SU-DHL-6 (cell line): Measurements from ENCODE around the gene RHOV.

ENCODE experiments used
- H2AFZ ChIP-seq: fragments of 200-600 bp; sonication (generic); 2 replicates; pipeline ENCODE4 v1.6.1; 2014; ENCODE audit warnings: low read depth, mild to moderate bottlenecking, moderate library complexity, mixed read lengths, antibody characterized with exemption, low read length; ENCODE audit not compliant: severe bottlenecking
- H3F3A ChIP-seq: fragments of 200-600 bp; shearing (Covaris generic); 2 replicates; pipeline ENCODE4 v1.6.0; 2016; ENCODE audit warnings: antibody characterized with exemption, mild to moderate bottlenecking; ENCODE audit not compliant: insufficient read depth
- H3K27ac ChIP-seq: fragments of 200-600 bp; sonication (generic); 2 replicates; pipeline ENCODE4 v1.5.1; 2016; ENCODE audit warnings: low read depth, mild to moderate bottlenecking, low read length, moderate library complexity, mixed read lengths
- H3K27me3 ChIP-seq: fragments of 200-600 bp; sonication (generic), shearing (Covaris generic); 2 replicates; pipeline ENCODE4 v1.6.0; 2014; ENCODE audit warnings: mild to moderate bottlenecking, low read length
- H3K36me3 ChIP-seq: fragments of 200-600 bp; sonication (generic); 2 replicates; pipeline ENCODE4 v1.6.1; 2014; ENCODE audit warnings: mild to moderate bottlenecking, low read length, mixed read lengths
- H3K4me2 ChIP-seq: fragments of 300-600, 200-600 bp; shearing (Covaris generic), sonication (generic); 2 replicates; pipeline ENCODE4 v1.6.0; 2014; ENCODE audit warnings: low read length, low read depth, mild to moderate bottlenecking; ENCODE audit not compliant: poor library complexity, severe bottlenecking
- H3K4me3 ChIP-seq: fragments of 200-600 bp; sonication (generic); 2 replicates; pipeline ENCODE4 v1.5.1; 2014; ENCODE audit warnings: antibody characterized with exemption, low read length, mild to moderate bottlenecking, mixed read lengths; ENCODE audit not compliant: insufficient read depth, poor library complexity, severe bottlenecking
- H3K79me2 ChIP-seq: fragments of 200-600 bp; sonication (generic); 2 replicates; pipeline ENCODE4 v1.6.1; 2014; ENCODE audit warnings: mild to moderate bottlenecking, low read length, moderate library complexity; ENCODE audit not compliant: insufficient read depth
- H3K9ac ChIP-seq: fragments of 200-600 bp; sonication (generic); 2 replicates; pipeline ENCODE4 v1.7.0; 2014; ENCODE audit warnings: mild to moderate bottlenecking, low read length
- H3K9me2 ChIP-seq: fragments of 200-600 bp; sonication (generic); replicated peaks from 2 replicates; pipeline ENCODE4 v1.6.1; 2014; ENCODE audit warnings: low read length; ENCODE audit not compliant: insufficient read depth
- H3K9me3 ChIP-seq: fragments of 200-600 bp; sonication (generic); 2 replicates; pipeline ENCODE4 v1.6.1; 2014; ENCODE audit warnings: low read length, mixed read lengths; ENCODE audit not compliant: insufficient read depth
- H4K20me1 ChIP-seq: fragments of 200-600 bp; sonication (generic); 2 replicates; pipeline ENCODE4 v1.6.1; 2014; ENCODE audit warnings: low read depth, mild to moderate bottlenecking, antibody characterized with exemption, low read length, moderate library complexity, mixed read lengths
- EZH2phosphoT487 ChIP-seq: fragments of 200-600 bp; sonication (generic), shearing (Covaris generic); conservative IDR thresholded peaks from 2 replicates; pipeline ENCODE4 v1.6.1; 2018; ENCODE audit warnings: mild to moderate bottlenecking, antibody characterized with exemption, low read length, moderate library complexity, mixed read lengths
- TF ChIP-seq, protein P1 (sequence below): fragments of 200-600 bp; sonication (generic); IDR thresholded peaks from one replicate; pipeline ENCODE4 v1.5.1; 2017; ENCODE audit warnings: antibody characterized with exemption, mild to moderate bottlenecking, low read length, moderate library complexity; ENCODE audit not compliant: insufficient read depth, poor library complexity, severe bottlenecking

Gene RHOV

DNA sequence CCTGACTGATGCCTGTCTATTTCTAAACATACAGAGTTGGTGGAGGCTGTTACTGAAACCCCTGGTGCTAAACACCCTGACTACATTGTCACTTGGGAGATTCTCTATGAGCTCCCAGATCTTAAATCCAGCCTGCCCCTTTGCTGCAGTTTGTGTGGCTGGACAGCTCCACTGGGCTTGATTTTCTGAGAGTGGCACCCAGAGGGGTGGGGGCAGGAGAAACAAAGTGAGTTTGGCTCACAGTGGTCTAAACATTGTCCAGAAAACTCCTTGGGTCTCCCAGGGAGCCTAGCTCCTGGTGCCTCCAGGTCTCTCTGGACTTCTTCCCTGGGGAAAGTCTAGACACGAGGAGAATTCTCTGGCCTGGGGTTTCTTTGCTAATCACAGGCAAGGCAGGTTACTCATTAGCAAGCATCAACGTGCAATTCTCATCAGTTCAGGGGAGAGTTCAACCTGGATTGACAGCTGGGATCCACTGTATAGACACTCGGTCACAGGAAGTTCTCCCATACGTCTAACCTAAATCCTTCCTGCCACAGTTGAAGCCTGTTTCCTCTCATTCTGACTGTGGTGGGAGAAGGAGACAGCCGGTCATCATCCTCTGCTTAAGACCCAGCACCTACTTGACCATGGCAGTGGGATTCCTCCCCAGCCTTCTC lies 48.0 kb upstream of the RHOV start:
- Histone ChIP-seq H4K20me1 (no peaks in the 10 kb centered on the region), H3K27me3 (no peaks in the 10 kb centered on the region), H3K36me3 (no peaks in the 10 kb centered on the region), H3K9me3 (no peaks in the 10 kb centered on the region), H3K27ac (no peak overlapping the region), H3K79me2 (no peaks in the 10 kb centered on the region), H3K4me2 (no peak overlapping the region), H3F3A (no peaks in the 10 kb centered on the region), H3K4me3 (no peak overlapping the region), H3K9me2 (no peaks in the 10 kb centered on the region), H2AFZ (no peak overlapping the region), H3K9ac (no peak overlapping the region)
- TF ChIP-seq, protein P1, sequence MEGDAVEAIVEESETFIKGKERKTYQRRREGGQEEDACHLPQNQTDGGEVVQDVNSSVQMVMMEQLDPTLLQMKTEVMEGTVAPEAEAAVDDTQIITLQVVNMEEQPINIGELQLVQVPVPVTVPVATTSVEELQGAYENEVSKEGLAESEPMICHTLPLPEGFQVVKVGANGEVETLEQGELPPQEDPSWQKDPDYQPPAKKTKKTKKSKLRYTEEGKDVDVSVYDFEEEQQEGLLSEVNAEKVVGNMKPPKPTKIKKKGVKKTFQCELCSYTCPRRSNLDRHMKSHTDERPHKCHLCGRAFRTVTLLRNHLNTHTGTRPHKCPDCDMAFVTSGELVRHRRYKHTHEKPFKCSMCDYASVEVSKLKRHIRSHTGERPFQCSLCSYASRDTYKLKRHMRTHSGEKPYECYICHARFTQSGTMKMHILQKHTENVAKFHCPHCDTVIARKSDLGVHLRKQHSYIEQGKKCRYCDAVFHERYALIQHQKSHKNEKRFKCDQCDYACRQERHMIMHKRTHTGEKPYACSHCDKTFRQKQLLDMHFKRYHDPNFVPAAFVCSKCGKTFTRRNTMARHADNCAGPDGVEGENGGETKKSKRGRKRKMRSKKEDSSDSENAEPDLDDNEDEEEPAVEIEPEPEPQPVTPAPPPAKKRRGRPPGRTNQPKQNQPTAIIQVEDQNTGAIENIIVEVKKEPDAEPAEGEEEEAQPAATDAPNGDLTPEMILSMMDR = no peak
- TF ChIP-seq EZH2phosphoT487 = no peak

- no peak overlapping the region for H3K27ac ChIP-seq
- no peaks in the 10 kb centered on the region for H3K79me2 ChIP-seq
- no peak overlapping the region for H3K4me2 ChIP-seq
- H3K4me3 ChIP-seq = no peak overlapping the region
- no peaks in the 10 kb centered on the region for H3K9me2 ChIP-seq
- H2AFZ ChIP-seq = no peak overlapping the region
- H3K9ac ChIP-seq = no peak overlapping the region
- no peaks in the 10 kb centered on the region for H4K20me1 ChIP-seq
- no peaks in the 10 kb centered on the region for H3K36me3 ChIP-seq
- TF ChIP-seq, protein P1 = no peak
- no peak for TF ChIP-seq EZH2phosphoT487
- H3K9me3 ChIP-seq = no peaks in the 10 kb centered on the region
- H3K27me3 ChIP-seq = no peaks in the 10 kb centered on the region
- no peaks in the 10 kb centered on the region for H3F3A ChIP-seq
Observed at GRCh38 chr15:40918799-40919392, 44.9 kb upstream of the RHOV start.

- Histone ChIP-seq H3K4me3 (no peak overlapping the region), H3K36me3 (no peaks in the 10 kb centered on the region), H3K27me3 (no peaks in the 10 kb centered on the region), H3K9ac (no peak overlapping the region), H3F3A (no peaks in the 10 kb centered on the region), H3K9me2 (no peaks in the 10 kb centered on the region), H3K4me2 (no peak overlapping the region), H3K79me2 (no peaks in the 10 kb centered on the region), H4K20me1 (no peaks in the 10 kb centered on the region), H3K9me3 (no peaks in the 10 kb centered on the region), H2AFZ (no peak overlapping the region), H3K27ac (no peak overlapping the region)
- TF ChIP-seq, protein P1 = no peak
- no peak for TF ChIP-seq EZH2phosphoT487
Observed at GRCh38 chr15:40918146-40918798, 44.2 kb upstream of the RHOV start.
